GM12878 (cell line): ENCODE measurements around the gene ATP6V0A1. TPM values are rescaled to one million over a fixed set of nuclear protein-coding genes. Genes with fewer than 3 reads are reported as not detected.

Experiments used
- CBX3 ChIP-seq: fragments of 200-600 bp; sonication (generic); IDR thresholded peaks from 2 replicates; pipeline ENCODE4 v1.6.1; 2016; ENCODE audit warnings: low read depth, borderline replicate concordance
- CUX1 ChIP-seq: IDR thresholded peaks from 2 replicates; pipeline ENCODE4 v1.6.1; 2012; ENCODE audit warnings: improper control_type of control experiment, low read depth, low read length; ENCODE audit not compliant: insufficient replicate concordance
- E2F4 ChIP-seq: IDR thresholded peaks from 2 replicates; pipeline ENCODE4 v1.6.1; 2012; ENCODE audit warnings: low read depth, low read length, improper control_type of control experiment
- ELK1 ChIP-seq: IDR thresholded peaks from 2 replicates; pipeline ENCODE4 v1.6.1; 2012; ENCODE audit warnings: low read depth, low read length, improper control_type of control experiment
- ESRRA ChIP-seq: IDR thresholded peaks from 2 replicates; pipeline ENCODE4 v1.6.1; 2012; ENCODE audit warnings: mild to moderate bottlenecking, low read length, improper control_type of control experiment
- IKZF1 ChIP-seq: fragments of 450-650 bp; conservative IDR thresholded peaks from 2 replicates; pipeline ENCODE4 v1.6.1; 2017; ENCODE audit warnings: antibody characterized with exemption, mild to moderate bottlenecking
- KDM1A ChIP-seq: fragments of 200-600 bp; sonication (generic); IDR thresholded peaks from 2 replicates; pipeline ENCODE4 v1.6.1; 2016; ENCODE audit warnings: borderline replicate concordance
- MTA3 ChIP-seq: IDR thresholded peaks from 2 replicates; pipeline ENCODE4 v1.6.1; 2012; ENCODE audit warnings: low read length, inconsistent platforms, borderline replicate concordance
- SRF ChIP-seq, 2 experiments: IDR thresholded peaks; 2 replicates each; pipeline ENCODE4 v1.6.1; 2011; ENCODE audit warnings: low read depth in 2 of 2, low read length in 2 of 2, mild to moderate bottlenecking in 1 of 2, moderate library complexity in 1 of 2
- WRNIP1 ChIP-seq: IDR thresholded peaks from 2 replicates; pipeline ENCODE4 v1.6.1; 2011; ENCODE audit warnings: low read depth, low read length, improper control_type of control experiment, borderline replicate concordance
- polyA plus RNA-seq, 11 experiments: library from polyadenylated mRNA; depleted of rRNA in 4 of 11; unstranded in 6 of 11; stranded (reverse) in 5 of 11; fragments of >200 nt; fragmentation: Nextera tagmentation in 4 of 11; fragmentation: Illumina TruSeq in 1 of 11; extraction: Ambion mirVana in 4 of 11; extraction: Trizol in 1 of 11; gene quantifications; 1 replicate in 1 of 11; 2 replicates in 10 of 11; pipeline versions ENCODE4 v1.2.1 to v1.2.3, GENCODE V29; 2011 to 2016; ENCODE audit warnings: inconsistent platforms in 2 of 11, missing spikeins in 2 of 11, low read depth in 1 of 11
- total RNA-seq, 4 experiments: library from RNA; depleted of rRNA in 3 of 4; stranded (reverse); fragments of >200 nt in 3 of 4; fragmentation: Illumina TruSeq in 1 of 4; extraction: Trizol in 1 of 4; gene quantifications; 2 replicates each; pipeline versions ENCODE4 v1.2.1 to v1.2.3, GENCODE V29; 2013 to 2021

ATP6V0A1 gene
- total and polyA plus RNA-seq, 10 of the 15 experiments (the other 5 are each of a cell fraction or from before 2014, with no cell fraction given), result 3.0 to 76.6 (median 30.9) TPM

DNA sequence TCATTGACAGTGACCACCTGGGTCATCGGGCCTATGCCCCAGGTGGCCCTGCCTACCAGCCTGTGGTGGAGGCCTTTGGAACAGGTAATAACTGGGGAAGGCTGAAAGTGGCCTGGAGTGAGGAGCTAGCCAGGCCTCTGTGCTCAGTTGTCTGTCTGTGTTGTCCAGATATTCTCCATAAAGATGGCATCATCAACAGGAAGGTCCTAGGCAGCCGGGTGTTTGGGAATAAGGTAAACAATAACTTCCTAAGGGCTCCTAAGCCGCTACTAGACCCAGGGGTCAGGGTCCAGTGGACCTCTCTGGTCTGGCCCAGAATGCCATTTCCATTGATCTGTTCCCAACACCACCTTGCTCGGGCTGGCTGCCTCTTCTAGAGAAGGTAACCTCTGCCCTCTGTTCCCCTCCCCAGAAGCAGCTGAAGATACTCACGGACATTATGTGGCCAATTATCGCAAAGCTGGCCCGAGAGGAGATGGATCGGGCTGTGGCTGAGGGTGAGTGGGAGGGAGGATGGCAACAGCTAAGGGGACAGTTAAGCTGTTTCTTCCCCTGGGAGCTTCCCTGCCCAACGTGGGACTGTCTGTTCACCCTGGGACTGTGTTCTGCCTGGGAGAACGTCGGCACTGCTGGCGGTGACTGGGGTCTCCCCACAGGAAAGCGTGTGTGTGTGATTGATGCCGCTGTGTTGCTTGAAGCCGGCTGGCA, 106.3 kb downstream of the ATP6V0A1 start (continued):
- TF ChIP-seq ELK1 (no peak), ESRRA (no peak), SRF (IDR thresholded peaks at IDR 0.05; ENCODE audit: low read depth in 2 of 2, low read length in 2 of 2) (no peak), KDM1A (no peak), WRNIP1 (no peak), MTA3 (no peak), CUX1 (no peak), E2F4 (no peak), CBX3 (no peak), IKZF1 (no peak)
